Hematopoietic multipotent progenitor cell treated with erythropoietin and hydrocortisone succinate and interleukin-3 and kit ligand, for 6 days (in vitro differentiated cells): Measurements from ENCODE around the gene SMTNL1.

Experiments used
- DNase-seq: peaks from one replicate; pipeline ENCODE4 v3.0.0-alpha.2; 2015

SMTNL1 gene

DNA sequence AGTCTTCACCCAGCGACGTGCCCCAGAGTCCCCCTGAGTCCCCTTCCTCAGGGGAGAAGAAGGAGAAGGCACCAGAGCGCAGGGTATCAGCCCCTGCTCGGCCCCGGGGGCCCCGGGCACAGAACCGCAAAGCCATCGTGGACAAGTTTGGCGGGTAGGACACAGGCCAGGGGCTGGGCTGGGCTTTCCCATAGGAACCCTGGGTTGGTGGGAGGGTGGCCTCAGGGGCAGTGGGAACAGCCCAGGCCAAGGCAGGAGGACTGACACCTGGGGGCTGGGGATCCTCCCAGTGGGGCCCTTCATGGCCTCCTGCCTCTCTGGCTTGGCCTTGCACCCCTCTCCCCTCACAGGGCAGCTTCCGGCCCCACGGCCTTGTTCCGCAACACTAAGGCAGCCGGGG, 8.5 kb downstream of the SMTNL1 start:
- DNase-seq = no peak

GRCh38 chr11:57546451-57546850, 9.1 kb downstream of the SMTNL1 start:
- no peak for DNase-seq

GRCh38 chr11:57546869-57547475, 9.6 kb downstream of the SMTNL1 start:
- DNase-seq = peak; percentile 39

DNA sequence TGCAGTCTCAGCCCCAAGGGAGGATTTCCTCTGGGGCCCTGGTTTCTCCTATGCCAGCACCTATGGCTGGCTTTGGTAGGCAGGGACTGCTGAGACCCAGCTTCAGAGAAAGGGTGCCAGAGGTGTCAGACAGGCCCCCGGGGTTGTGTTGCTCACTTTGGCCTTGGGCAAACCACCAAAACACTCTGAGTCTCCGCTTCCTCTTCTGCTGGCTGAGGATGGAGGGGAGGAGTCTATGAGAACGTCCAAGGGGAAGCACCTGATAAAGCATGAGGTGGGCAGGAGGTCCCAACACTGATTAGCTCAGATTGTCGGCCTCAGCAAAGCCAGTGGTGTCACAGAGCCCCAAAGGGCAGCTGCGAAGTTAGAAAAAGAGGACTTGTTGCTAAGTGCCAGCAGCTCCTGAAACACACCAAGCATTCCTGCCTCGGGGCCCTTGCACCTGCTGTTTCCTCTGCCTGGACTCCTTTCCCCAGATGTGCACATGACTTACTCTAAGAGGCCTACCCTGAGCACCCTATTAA, 10.5 kb downstream of the SMTNL1 start:
- DNase-seq = peak; percentile 47

GRCh38 chr11:57549983-57550382, 12.6 kb downstream of the SMTNL1 start:
- no peak for DNase-seq

DNA sequence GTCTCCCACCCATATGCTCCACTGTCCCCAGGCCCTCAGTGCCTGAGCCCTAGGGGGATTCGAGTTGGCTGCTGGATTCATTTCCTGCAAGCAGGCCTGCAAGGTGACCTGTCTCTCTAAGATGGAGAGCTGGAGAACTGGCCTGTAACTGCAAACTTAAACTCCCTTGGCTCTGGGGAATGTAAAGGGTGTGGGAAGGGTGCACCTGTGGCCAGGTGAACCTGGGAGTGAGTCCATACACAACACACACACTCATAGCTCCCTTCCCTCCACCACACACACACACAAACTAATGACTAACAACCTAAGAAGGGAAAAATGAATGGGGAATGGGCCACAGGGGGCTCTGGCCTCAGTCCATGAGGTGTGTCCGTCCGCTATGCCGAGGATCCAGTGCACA, 14.5 kb downstream of the SMTNL1 start:
- DNase-seq = no peak

DNA sequence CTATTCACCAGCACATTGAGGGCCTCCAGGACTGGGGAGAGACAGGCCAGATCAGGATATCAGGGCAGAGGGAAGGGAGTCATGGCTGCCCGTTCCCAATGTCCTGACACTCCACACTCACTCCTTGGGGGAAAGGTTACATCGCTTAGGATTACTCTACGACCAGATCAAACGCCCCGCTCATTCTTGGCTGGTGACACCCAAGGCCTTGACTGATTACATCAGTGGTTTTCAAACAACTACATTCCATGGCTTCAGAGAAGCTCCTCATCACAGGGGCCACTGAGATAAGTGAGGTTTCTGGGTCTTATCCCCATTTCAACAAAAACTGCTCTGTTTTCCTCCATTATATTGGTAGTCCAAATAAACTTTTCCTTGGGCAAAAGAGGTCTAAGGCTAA, 15.1 kb downstream of the SMTNL1 start:
- DNase-seq = peak; percentile 35

GRCh38 chr11:57555393-57555792, 18.0 kb downstream of the SMTNL1 start:
- no peak for DNase-seq

GRCh38 chr11:57556041-57556440, 18.6 kb downstream of the SMTNL1 start:
- DNase-seq = no peak

DNA sequence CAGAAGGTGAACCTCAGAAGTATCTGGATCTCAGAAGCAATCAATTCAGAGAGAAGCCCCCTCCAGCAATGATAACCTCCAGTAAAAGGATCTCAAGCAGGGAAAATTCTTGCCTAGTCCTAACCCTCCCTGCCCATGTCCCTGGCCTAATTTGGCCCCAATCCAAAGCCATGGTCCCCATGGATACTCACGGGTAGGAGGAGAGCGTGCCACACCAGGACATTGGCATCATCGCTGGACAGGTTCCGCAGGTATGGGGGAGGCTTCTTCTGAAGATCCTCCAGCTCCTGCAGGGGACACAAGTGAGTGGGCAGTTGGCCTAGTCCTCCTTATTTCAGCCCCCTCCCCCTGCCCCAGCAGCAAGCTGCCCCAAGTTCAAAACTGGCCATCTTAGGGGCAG, 22.8 kb downstream of the SMTNL1 start:
- DNase-seq = no peak

- no peak for DNase-seq
These were observed 25.2 kb downstream of the SMTNL1 start for GRCh38 chr11:57562596-57562995.

DNA sequence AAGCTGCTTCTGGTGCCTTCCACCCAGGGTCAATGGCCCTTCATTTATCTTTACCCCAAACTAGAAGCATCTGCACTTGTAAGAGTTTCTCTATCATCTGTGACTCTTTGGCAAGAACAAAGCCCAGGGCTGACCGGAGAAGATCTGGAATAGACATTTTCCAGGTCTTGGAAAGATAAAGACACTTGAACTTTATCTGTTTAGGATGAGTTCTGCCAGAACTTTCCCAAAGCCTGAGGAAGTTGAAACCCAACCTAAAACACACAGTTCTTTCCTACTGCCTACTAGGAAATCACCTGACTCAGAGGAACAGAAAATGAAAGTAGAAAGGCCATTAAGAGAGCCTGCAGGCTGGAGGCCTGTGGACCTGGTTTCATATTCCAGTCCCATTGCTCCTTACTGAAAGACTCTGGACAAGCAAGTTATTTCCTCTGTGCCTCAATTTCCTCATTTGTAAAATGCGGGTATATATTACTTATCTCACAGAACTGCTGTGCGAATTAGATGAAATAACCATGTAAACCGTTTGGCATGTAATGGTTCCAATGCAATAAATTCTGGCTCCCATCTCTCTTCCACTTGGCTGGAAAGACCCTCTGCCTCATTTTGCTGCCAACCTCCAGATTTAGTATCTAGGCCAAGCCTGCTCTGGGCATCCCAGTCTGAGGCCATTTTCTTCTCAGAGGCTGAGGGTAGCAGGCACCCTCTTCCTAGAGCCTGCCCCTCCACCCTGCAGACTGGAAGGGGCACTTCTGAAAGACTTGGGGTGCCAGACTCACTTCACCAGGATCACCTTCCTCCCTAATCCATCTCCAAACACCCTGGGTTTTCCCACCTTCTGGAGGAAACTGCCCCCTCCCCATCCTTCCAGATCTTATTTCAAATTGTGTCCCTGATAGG, 28.9 kb downstream of the SMTNL1 start:
- peak; percentile 75 for DNase-seq

- peak; percentile 59 for DNase-seq
These were observed 29.6 kb downstream of the SMTNL1 start for GRCh38 chr11:57566905-57567514.

DNA sequence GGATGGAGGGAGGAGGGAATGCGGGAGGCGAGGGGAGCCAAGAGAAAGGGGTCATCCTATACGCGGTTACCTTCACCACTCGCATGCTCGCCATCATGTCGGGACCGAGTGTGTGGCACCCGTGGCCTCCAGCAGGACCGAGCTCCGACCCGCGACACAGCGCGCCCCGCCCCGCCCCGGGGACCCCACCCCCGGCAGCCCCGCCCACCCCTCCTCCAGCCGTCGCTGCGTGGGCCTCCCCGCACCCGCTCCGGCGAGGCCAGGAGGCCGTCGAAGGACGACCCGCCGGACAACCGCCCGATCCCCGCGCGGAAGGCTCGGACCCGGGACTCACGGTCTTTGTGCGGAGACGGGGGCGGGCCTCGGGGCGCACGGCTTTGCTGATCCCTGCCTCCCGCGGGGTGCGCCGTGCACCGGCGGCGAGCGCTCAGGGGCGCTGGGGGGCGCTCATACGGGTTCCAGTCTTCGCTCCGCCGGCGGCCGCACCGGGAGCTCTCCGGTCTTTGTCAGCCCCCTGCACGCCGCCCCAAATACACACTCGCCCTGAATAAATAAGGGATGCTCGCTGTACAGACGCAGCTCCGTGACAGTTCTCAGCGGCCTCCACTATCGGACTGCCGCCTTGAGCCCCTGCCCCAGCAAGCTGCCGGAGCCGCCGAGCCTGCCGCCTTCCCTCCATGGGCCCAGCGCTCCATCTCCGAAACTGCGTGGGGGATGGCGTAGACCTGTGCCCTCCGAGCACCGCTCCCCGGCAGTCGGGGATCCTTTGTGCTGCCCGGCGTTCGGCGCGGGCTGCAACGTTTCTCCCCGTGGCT, 30.3 kb downstream of the SMTNL1 start, which contains the start of gene UBE2L6:
UBE2L6 (minus strand) TSS at position 158 of the 815 bp plus-strand sequence; CDS start at position 97, 61 bp downstream.
- DNase-seq = peak; percentile 72

GRCh38 chr11:57568330-57568766, 31.0 kb downstream of the SMTNL1 start:
- peak; percentile 94 for DNase-seq

- peak; percentile 35 for DNase-seq
These were observed 34.2 kb downstream of the SMTNL1 start for GRCh38 chr11:57571606-57572005.

- no peak for DNase-seq
These were observed 36.7 kb downstream of the SMTNL1 start for GRCh38 chr11:57574061-57574460.

GRCh38 chr11:57584341-57584740, 46.9 kb downstream of the SMTNL1 start:
- DNase-seq = no peak

- no peak for DNase-seq
These were observed 47.9 kb downstream of the SMTNL1 start for GRCh38 chr11:57585301-57585700.

DNA sequence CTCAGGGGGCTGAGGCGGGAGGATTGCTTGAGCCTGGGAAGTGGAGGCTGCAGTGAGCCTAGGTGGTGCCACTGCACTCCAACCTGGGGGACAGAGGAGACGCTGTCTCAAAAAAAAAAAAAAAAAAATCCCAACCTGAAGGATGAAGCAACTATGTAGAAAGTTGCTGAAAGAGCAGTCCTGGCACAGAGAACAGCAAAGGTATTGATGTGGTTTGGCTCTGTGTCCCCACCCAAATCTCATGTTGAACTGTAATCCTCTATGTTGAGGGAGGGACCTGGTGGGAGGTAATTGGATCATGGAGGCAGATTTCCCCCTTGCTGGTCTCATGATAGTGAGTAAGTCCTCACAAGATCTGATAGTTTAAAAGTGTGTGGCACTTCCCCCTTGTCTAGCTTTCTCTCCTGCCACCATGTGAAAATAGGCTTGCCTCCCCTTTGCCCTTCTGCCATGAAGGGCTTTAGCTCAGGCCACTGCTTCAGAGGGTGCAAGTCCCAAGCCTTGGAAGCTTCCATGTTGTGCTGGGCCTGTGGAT, 49.4 kb downstream of the SMTNL1 start:
- no peak for DNase-seq

GRCh38 chr11:57588046-57588710, 50.8 kb downstream of the SMTNL1 start:
- peak; percentile 33 for DNase-seq
